ENCODE data around the gene FRMPD1.

Gene FRMPD1

GRCh38 chr9:37769306-37769705 lies 118.6 kb downstream of the FRMPD1 start:
- Histone ChIP-seq H3K36me3 (ENCODE audit: insufficient read depth) (no peaks in the 10 kb centered on the region), H3K79me2 (ENCODE audit: insufficient read depth, low read depth) (no peaks in the 10 kb centered on the region), H3K4me2 (no peak overlapping the region), H3K4me3 (IDR thresholded peaks at IDR 0.05; ENCODE audit: insufficient read depth, low read depth, low read length) (no peak overlapping the region), H3K9ac (no peak overlapping the region), H3K4me1 (ENCODE audit: low read depth, poor library complexity, severe bottlenecking) (no peaks in the 10 kb centered on the region), H3K27ac (no peak overlapping the region), H2AFZ (ENCODE audit: low read depth) (no peak overlapping the region), H3K27me3 (ENCODE audit: insufficient read depth, low read depth) (no peaks in the 10 kb centered on the region), H4K20me1 (ENCODE audit: insufficient read depth) (no peaks in the 10 kb centered on the region)
- TF ChIP-seq, protein P1, sequence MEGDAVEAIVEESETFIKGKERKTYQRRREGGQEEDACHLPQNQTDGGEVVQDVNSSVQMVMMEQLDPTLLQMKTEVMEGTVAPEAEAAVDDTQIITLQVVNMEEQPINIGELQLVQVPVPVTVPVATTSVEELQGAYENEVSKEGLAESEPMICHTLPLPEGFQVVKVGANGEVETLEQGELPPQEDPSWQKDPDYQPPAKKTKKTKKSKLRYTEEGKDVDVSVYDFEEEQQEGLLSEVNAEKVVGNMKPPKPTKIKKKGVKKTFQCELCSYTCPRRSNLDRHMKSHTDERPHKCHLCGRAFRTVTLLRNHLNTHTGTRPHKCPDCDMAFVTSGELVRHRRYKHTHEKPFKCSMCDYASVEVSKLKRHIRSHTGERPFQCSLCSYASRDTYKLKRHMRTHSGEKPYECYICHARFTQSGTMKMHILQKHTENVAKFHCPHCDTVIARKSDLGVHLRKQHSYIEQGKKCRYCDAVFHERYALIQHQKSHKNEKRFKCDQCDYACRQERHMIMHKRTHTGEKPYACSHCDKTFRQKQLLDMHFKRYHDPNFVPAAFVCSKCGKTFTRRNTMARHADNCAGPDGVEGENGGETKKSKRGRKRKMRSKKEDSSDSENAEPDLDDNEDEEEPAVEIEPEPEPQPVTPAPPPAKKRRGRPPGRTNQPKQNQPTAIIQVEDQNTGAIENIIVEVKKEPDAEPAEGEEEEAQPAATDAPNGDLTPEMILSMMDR (conservative IDR thresholded peaks at IDR 0.05; ENCODE audit: low read depth, low read length), result no peak

DNA sequence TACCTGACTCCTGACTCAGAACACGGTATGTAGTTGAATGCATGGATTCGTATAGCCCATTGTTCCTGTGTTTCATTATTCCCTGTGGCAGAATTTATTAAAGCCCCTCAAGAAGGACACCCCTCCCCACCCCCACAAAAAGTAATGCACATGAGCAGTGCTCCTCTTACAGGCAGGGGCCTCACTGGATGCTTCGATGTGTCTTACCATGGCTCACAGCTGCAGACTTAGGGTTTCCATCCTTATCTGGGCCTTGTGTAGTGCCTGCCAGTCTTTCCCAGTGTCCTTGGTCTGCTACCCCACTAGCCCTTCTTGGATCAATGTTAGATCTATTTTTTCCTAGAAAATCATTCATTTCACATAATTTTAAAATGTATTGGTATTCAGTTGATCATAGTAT lies 119.2 kb downstream of the FRMPD1 start:
- no peak overlapping the region for H2AFZ ChIP-seq (ENCODE audit: low read depth)

DNA sequence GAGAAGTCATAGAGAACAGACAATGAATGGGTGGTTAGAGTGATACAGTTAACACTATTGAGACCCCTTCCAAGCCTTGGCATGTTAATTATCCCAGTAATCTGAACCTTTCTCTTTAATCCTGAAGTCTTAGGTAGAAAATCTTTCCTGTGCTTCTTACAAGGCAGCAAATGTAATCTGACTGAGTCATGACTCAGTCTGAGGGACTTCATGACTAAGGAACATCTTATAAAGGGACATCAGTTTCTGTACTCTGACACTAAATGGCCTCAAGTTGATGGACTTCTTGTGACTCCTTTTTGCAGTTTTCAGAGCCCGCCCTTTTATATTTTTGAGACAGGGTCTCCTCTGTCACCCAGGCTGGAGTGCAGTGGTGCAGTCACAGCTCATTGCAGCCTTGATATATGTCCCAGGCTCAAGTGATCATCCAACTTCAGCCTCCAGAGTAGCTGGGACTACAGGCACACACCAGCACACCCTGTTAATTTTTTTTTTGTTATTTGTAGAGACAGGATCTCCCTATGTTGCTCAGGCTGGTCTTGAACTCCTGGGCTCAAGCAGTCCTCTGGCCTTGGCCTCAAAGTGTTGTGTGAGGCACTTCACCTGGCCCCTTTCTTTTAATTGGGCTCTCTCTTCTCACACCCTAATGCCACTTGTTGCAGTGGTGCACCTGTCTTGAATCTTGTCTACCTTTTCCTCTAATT lies 124.6 kb downstream of the FRMPD1 start:
- no peaks in the 10 kb centered on the region for H3K79me2 ChIP-seq (ENCODE audit: insufficient read depth, low read depth)
- H3K27me3 ChIP-seq (ENCODE audit: insufficient read depth, low read depth), result no peaks in the 10 kb centered on the region
- no peak overlapping the region for H3K4me3 ChIP-seq (IDR thresholded peaks at IDR 0.05; ENCODE audit: insufficient read depth, low read depth, low read length)
- no peaks in the 10 kb centered on the region for H3K4me1 ChIP-seq (ENCODE audit: low read depth, poor library complexity, severe bottlenecking)
- H3K36me3 ChIP-seq (ENCODE audit: insufficient read depth), result peaks cover 4% of the 10 kb centered on the region; the same call in 1 of the 2 replicates
- no peak overlapping the region for H2AFZ ChIP-seq (ENCODE audit: low read depth)
- H4K20me1 ChIP-seq (ENCODE audit: insufficient read depth), result no peaks in the 10 kb centered on the region
- TF ChIP-seq, protein P1 (conservative IDR thresholded peaks at IDR 0.05; ENCODE audit: low read depth, low read length), result no peak
- no peak overlapping the region for H3K9ac ChIP-seq
- H3K4me2 ChIP-seq, result no peak overlapping the region
- H3K27ac ChIP-seq, result no peak overlapping the region

More for the DNA sequence above, 119.2 kb downstream of the FRMPD1 start:
- no peak overlapping the region for H3K4me2 ChIP-seq
- no peak overlapping the region for H3K4me3 ChIP-seq (IDR thresholded peaks at IDR 0.05; ENCODE audit: insufficient read depth, low read depth, low read length)
- no peak overlapping the region for H3K27ac ChIP-seq
- no peaks in the 10 kb centered on the region for H3K27me3 ChIP-seq (ENCODE audit: insufficient read depth, low read depth)
- H3K79me2 ChIP-seq (ENCODE audit: insufficient read depth, low read depth), result no peaks in the 10 kb centered on the region
- TF ChIP-seq, protein P1 (conservative IDR thresholded peaks at IDR 0.05; ENCODE audit: low read depth, low read length), result no peak
- no peaks in the 10 kb centered on the region for H3K4me1 ChIP-seq (ENCODE audit: low read depth, poor library complexity, severe bottlenecking)
- no peak overlapping the region for H3K9ac ChIP-seq
- H3K36me3 ChIP-seq (ENCODE audit: insufficient read depth), result no peaks in the 10 kb centered on the region
- no peaks in the 10 kb centered on the region for H4K20me1 ChIP-seq (ENCODE audit: insufficient read depth)

DNA sequence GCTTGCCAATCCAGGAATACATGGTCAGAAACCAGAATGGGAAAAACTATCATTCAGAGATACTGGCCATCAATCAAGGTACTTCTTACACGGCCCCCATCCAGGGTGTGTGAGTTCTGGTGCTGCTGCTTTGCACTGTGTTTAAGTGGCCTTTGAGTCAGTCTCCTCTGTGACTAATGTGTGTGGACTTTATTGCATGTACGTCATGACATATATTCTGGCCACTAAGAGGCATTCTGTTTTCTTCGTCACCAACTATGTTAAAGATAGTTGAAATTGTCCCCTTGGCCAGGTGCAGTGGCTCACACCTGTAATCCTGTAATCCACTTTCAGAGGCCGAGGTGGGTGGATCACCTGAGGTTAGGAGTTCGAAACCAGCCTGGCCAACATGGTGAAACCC lies 125.6 kb downstream of the FRMPD1 start:
- H3K27ac ChIP-seq, result no peak overlapping the region
- H3K36me3 ChIP-seq (ENCODE audit: insufficient read depth), result peaks cover 12% of the 10 kb centered on the region; the same call in 1 of the 2 replicates
- no peaks in the 10 kb centered on the region for H4K20me1 ChIP-seq (ENCODE audit: insufficient read depth)
- no peak overlapping the region for H3K4me2 ChIP-seq
- no peaks in the 10 kb centered on the region for H3K27me3 ChIP-seq (ENCODE audit: insufficient read depth, low read depth)
- H3K79me2 ChIP-seq (ENCODE audit: insufficient read depth, low read depth), result peaks cover 4% of the 10 kb centered on the region; the same call in 1 of the 2 replicates
- no peak overlapping the region for H3K9ac ChIP-seq
- H2AFZ ChIP-seq (ENCODE audit: low read depth), result no peak overlapping the region
- H3K4me3 ChIP-seq (IDR thresholded peaks at IDR 0.05; ENCODE audit: insufficient read depth, low read depth, low read length), result no peak overlapping the region
- TF ChIP-seq, protein P1 (conservative IDR thresholded peaks at IDR 0.05; ENCODE audit: low read depth, low read length), result no peak
- H3K4me1 ChIP-seq (ENCODE audit: low read depth, poor library complexity, severe bottlenecking), result no peaks in the 10 kb centered on the region

Measured in KMS-11 (cell line).